AG10803 (cell line): ENCODE results near the gene AIRE.

Source experiments
- DNase-seq: peaks from one replicate; pipeline ENCODE4 v3.0.0; 2010; ENCODE audit warnings: low read depth
- H3K4me3 ChIP-seq: 2 replicates; pipeline ENCODE4 v1.5.1; 2011; ENCODE audit warnings: mild to moderate bottlenecking, low read length, control low read depth
- CTCF ChIP-seq: conservative IDR thresholded peaks from 2 replicates; pipeline ENCODE4 v1.5.1; 2011; ENCODE audit warnings: mild to moderate bottlenecking, low read length, control low read depth, inconsistent platforms

Gene AIRE

GRCh38 chr21:44291078-44291935 lies 5.6 kb downstream of the AIRE start:
- DNase-seq = no peak
- no peak for TF ChIP-seq CTCF
- no peak overlapping the region for H3K4me3 ChIP-seq

- no peak overlapping the region for H3K4me3 ChIP-seq
- no peak for TF ChIP-seq CTCF
- DNase-seq = no peak
These were observed 6.5 kb downstream of the AIRE start for GRCh38 chr21:44291936-44292811.

GRCh38 chr21:44292812-44293195 lies 7.1 kb downstream of the AIRE start:
- TF ChIP-seq CTCF = no peak
- no peak overlapping the region for H3K4me3 ChIP-seq
- DNase-seq = no peak

- H3K4me3 ChIP-seq = no peak overlapping the region
- no peak for TF ChIP-seq CTCF
- DNase-seq = no peak
These were observed 8.0 kb downstream of the AIRE start for GRCh38 chr21:44293551-44294231.

GRCh38 chr21:44294391-44295162 lies 8.9 kb downstream of the AIRE start:
- no peak for TF ChIP-seq CTCF
- DNase-seq = peak; percentile 22
- no peak overlapping the region for H3K4me3 ChIP-seq

GRCh38 chr21:44295163-44295573 lies 9.5 kb downstream of the AIRE start:
- no peak overlapping the region for H3K4me3 ChIP-seq
- DNase-seq = no peak
- TF ChIP-seq CTCF = no peak
